ENCODE results near the gene NXNL1.
A peak's percentile ranks its signal among the peaks of the same experiment; 100 is the strongest.
"Not testable (repeated sequence)": the region's sequence is repeated elsewhere in the genome, so short reads cannot be mapped to it uniquely, and the experiment has no call there.

The NXNL1 gene

GRCh38 chr19:17482877-17483604, 22.3 kb upstream of the NXNL1 start:
- Histone ChIP-seq H3K4me1 (peaks cover 50 to 94% (median 88%) of the 10 kb centered on the region in 10 experiments), H3K9ac (peak overlapping the region in 2 of 11 experiments; percentile 7 to 31; a peak in 1 of 22 replicates), H3K27me3 (no peaks in the 10 kb centered on the region)

GRCh38 chr19:17481986-17482385, 21.3 kb upstream of the NXNL1 start:
- Histone ChIP-seq H3K27ac (peak overlapping the region; percentile 17 to 87 (median 79); a peak in 21 of 22 replicates), H3K4me2 (peak overlapping the region; percentile 25 to 88 (median 67)), H3K9me3 (replicated peaks in 1 of 11) (no peaks in the 10 kb centered on the region), H3K27me3 (no peaks in the 10 kb centered on the region), H3K4me1 (peaks cover 40 to 87% (median 79%) of the 10 kb centered on the region in 10 experiments), H3K4me3 (no peak overlapping the region), H3K36me3 (peaks cover 0 to 21% (median 0%) of the 10 kb centered on the region in 11 experiments; a peak in 10 of 22 replicates), H3K9ac (peak overlapping the region; percentile 35 to 67 (median 55); a peak in 18 of 22 replicates), H4K20me1 (peaks cover 0 to 46% (median 0%) of the 10 kb centered on the region in 11 experiments; a peak in 5 of 22 replicates)
- TF ChIP-seq Cebpa-rat (IDR thresholded peaks at IDR 0.05) = no peak

More at GRCh38 chr19:17482877-17483604, 22.3 kb upstream of the NXNL1 start:
- Histone ChIP-seq H3K36me3 (peaks cover 0 to 21% (median 0%) of the 10 kb centered on the region in 11 experiments; a peak in 10 of 22 replicates), H3K9me3 (replicated peaks in 1 of 11) (no peaks in the 10 kb centered on the region), H3K27ac (peak overlapping the region in 8 of 11 experiments; percentile 16 to 87 (median 46); a peak in 12 of 22 replicates), H3K4me2 (peak overlapping the region in 10 of 11 experiments; percentile 10 to 88 (median 65); a peak in 16 of 22 replicates), H3K4me3 (no peak overlapping the region), H4K20me1 (peaks cover 0 to 53% (median 0%) of the 10 kb centered on the region in 11 experiments; a peak in 5 of 22 replicates)
- no peak for TF ChIP-seq Cebpa-rat (IDR thresholded peaks at IDR 0.05)

GRCh38 chr19:17479325-17479791, 18.6 kb upstream of the NXNL1 start:
- H3K9ac ChIP-seq = 0 out of 22 replicates have a peak overlapping the region, but pooled peaks of 3 of the 11 experiments have one; percentile 5 to 24 (median 9)

GRCh38 chr19:17475541-17476115, 14.9 kb upstream of the NXNL1 start:
- Histone ChIP-seq H3K9me3 (replicated peaks in 1 of 11) (no peaks in the 10 kb centered on the region), H3K27me3 (no peaks in the 10 kb centered on the region), H3K27ac (peak overlapping the region; percentile 28 to 85 (median 75); a peak in 21 of 22 replicates), H3K4me1 (peaks cover 45 to 85% (median 77%) of the 10 kb centered on the region in 10 experiments), H4K20me1 (peaks cover 0 to 9% (median 0%) of the 10 kb centered on the region in 11 experiments; a peak in 5 of 22 replicates), H3K36me3 (no peaks in the 10 kb centered on the region; a peak in 2 of 22 replicates), H3K4me2 (peak overlapping the region; percentile 64 to 99 (median 79)), H3K9ac (peak overlapping the region; percentile 40 to 73 (median 62); a peak in 19 of 22 replicates), H3K4me3 (peak overlapping the region in 4 of 10 experiments; percentile 3 to 28 (median 24); a peak in 7 of 20 replicates)
- no peak for TF ChIP-seq Cebpa-rat (IDR thresholded peaks at IDR 0.05)

More at GRCh38 chr19:17479325-17479791, 18.6 kb upstream of the NXNL1 start:
- Histone ChIP-seq H3K9me3 (replicated peaks in 1 of 11) (no peaks in the 10 kb centered on the region), H3K4me3 (no peak overlapping the region), H3K4me1 (peaks cover 31 to 90% (median 76%) of the 10 kb centered on the region in 10 experiments), H4K20me1 (peaks cover 0 to 27% (median 0%) of the 10 kb centered on the region in 11 experiments; a peak in 2 of 22 replicates), H3K4me2 (peak overlapping the region in 6 of 11 experiments; percentile 0 to 88 (median 32); a peak in 5 of 22 replicates), H3K27ac (peak overlapping the region in 5 of 11 experiments; percentile 29 to 81 (median 45); a peak in 10 of 22 replicates), H3K36me3 (peaks cover 0 to 8% (median 0%) of the 10 kb centered on the region in 11 experiments; a peak in 3 of 22 replicates), H3K27me3 (no peaks in the 10 kb centered on the region)
- TF ChIP-seq Cebpa-rat (IDR thresholded peaks at IDR 0.05) = no peak

GRCh38 chr19:17475011-17475540, 14.3 kb upstream of the NXNL1 start:
- Histone ChIP-seq H3K4me3 (peak overlapping the region in 4 of 10 experiments; percentile 3 to 28 (median 24); a peak in 4 of 20 replicates), H3K27ac (peak overlapping the region; percentile 28 to 85 (median 75); a peak in 20 of 22 replicates), H3K9ac (peak overlapping the region in 9 of 11 experiments; percentile 47 to 73 (median 64); a peak in 18 of 22 replicates), H3K4me1 (peaks cover 45 to 79% (median 72%) of the 10 kb centered on the region in 10 experiments), H3K4me2 (peak overlapping the region; percentile 64 to 99 (median 79))
- H4K20me1 ChIP-seq; H3K36me3 ChIP-seq; H3K27me3 ChIP-seq; H3K9me3 ChIP-seq (replicated peaks in 1 of 11): not testable (repeated sequence)

- peak overlapping the region in 6 of 11 experiments; percentile 2 to 64 (median 54); a peak in 12 of 22 replicates for H3K9ac ChIP-seq
- peaks cover 0 to 9% (median 0%) of the 10 kb centered on the region in 11 experiments; a peak in 5 of 22 replicates for H4K20me1 ChIP-seq
- H3K27ac ChIP-seq = peak overlapping the region; percentile 24 to 85 (median 67); a peak in 18 of 22 replicates
- no peak for TF ChIP-seq Cebpa-rat (IDR thresholded peaks at IDR 0.05)
- H3K4me3 ChIP-seq = peak overlapping the region in 5 of 10 experiments; percentile 1 to 92 (median 5); a peak in 3 of 20 replicates
- peak overlapping the region in 10 of 11 experiments; percentile 24 to 99 (median 98); a peak in 20 of 22 replicates for H3K4me2 ChIP-seq
- peaks cover 59 to 76% (median 72%) of the 10 kb centered on the region in 10 experiments for H3K4me1 ChIP-seq
- H3K9me3 ChIP-seq (replicated peaks in 1 of 11) = no peaks in the 10 kb centered on the region
- no peaks in the 10 kb centered on the region for H3K27me3 ChIP-seq
- no peaks in the 10 kb centered on the region; a peak in 2 of 22 replicates for H3K36me3 ChIP-seq
Measured at GRCh38 chr19:17473041-17473440, 12.3 kb upstream of the NXNL1 start.

- H4K20me1 ChIP-seq = peaks cover 0 to 9% (median 0%) of the 10 kb centered on the region in 11 experiments; a peak in 5 of 22 replicates
- no peaks in the 10 kb centered on the region; a peak in 1 of 22 replicates for H3K36me3 ChIP-seq
- no peaks in the 10 kb centered on the region for H3K9me3 ChIP-seq (replicated peaks in 1 of 11)
- H3K4me1 ChIP-seq = peaks cover 73 to 86% (median 80%) of the 10 kb centered on the region in 10 experiments
- H3K9ac ChIP-seq = peak overlapping the region; percentile 75 to 89 (median 86)
- H3K4me3 ChIP-seq = peak overlapping the region; percentile 66 to 92 (median 78)
- no peak for TF ChIP-seq Cebpa-rat (IDR thresholded peaks at IDR 0.05)
- H3K27me3 ChIP-seq = no peaks in the 10 kb centered on the region
- peak overlapping the region; percentile 92 to 99 (median 98) for H3K4me2 ChIP-seq
- peak overlapping the region in 9 of 11 experiments; percentile 50 to 86 (median 78); a peak in 15 of 22 replicates for H3K27ac ChIP-seq
Measured at GRCh38 chr19:17471410-17472125, 10.8 kb upstream of the NXNL1 start.
